Measurements from ENCODE around the gene PTPRQ.

DNA sequence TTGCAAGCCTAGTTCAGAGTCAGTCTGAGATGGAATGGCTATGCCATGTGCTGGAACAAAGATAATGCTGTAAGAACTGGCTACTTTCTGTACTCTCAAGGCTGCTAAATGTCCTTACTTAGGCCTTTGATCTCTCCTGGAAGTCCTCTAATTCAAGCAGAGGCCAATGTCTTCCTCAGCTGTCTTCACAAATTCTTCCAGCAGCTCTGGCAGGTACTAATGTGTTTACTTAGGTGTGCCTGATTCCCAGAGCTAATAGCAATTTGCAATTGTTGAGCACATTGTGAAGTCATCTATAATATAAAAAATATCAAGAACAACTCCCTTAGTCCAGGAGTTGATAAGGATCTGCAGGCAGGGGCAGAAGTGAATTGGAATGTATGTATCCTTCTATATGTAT is 268.8 kb downstream of the PTPRQ start:
- TF ChIP-seq, protein P1, sequence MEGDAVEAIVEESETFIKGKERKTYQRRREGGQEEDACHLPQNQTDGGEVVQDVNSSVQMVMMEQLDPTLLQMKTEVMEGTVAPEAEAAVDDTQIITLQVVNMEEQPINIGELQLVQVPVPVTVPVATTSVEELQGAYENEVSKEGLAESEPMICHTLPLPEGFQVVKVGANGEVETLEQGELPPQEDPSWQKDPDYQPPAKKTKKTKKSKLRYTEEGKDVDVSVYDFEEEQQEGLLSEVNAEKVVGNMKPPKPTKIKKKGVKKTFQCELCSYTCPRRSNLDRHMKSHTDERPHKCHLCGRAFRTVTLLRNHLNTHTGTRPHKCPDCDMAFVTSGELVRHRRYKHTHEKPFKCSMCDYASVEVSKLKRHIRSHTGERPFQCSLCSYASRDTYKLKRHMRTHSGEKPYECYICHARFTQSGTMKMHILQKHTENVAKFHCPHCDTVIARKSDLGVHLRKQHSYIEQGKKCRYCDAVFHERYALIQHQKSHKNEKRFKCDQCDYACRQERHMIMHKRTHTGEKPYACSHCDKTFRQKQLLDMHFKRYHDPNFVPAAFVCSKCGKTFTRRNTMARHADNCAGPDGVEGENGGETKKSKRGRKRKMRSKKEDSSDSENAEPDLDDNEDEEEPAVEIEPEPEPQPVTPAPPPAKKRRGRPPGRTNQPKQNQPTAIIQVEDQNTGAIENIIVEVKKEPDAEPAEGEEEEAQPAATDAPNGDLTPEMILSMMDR (IDR thresholded peaks at IDR 0.05; ENCODE audit: low read depth, low read length) = no peak
- TF ChIP-seq POLR2A (IDR thresholded peaks at IDR 0.05; ENCODE audit: extremely low read depth, insufficient read length) = no peak
- TF ChIP-seq, protein P2, sequence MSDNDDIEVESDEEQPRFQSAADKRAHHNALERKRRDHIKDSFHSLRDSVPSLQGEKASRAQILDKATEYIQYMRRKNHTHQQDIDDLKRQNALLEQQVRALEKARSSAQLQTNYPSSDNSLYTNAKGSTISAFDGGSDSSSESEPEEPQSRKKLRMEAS (IDR thresholded peaks at IDR 0.05; ENCODE audit: low read depth, low read length) = no peak
- no peak for TF ChIP-seq MYC (IDR thresholded peaks at IDR 0.05; ENCODE audit: low read depth, low read length)
